ENCODE measurements around the gene PADI2. TPM values are rescaled to one million over a fixed set of nuclear protein-coding genes. Genes with fewer than 3 reads are reported as not detected.

PADI2 gene
- total and polyA plus RNA-seq, 4 donors: 0.25 to 2.4 (median 0.96) TPM

DNA sequence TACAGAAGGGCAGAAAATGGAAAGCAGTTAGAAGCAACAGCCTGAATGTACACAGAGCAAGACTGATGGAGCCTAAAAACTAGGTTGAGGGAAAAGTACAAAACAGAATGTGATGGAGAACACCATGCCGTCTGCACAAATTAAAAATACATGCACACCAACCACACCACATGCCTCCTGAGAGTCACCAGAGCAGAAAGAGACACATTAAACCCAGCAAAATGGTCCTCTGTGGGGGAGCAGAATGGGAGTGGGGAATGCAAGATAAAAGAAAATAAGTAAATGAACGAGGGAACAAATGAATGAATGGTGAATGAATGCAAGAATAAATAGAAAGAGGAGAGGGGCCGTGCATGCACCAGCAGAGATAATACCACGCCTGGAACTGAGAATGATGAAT is 24.1 kb downstream of the PADI2 start:
- no peak for TF ChIP-seq YY1 (IDR thresholded peaks at IDR 0.05)
- DNase-seq (ENCODE audit: low spot score): no peak
- 44% methylated on average over 4 of the region's 4 CpGs for WGBS
- Histone ChIP-seq H3K4me3 (ENCODE audit: low read depth in 1 of 3, low read length in 3 of 3) (no peak overlapping the region), H3K9ac (ENCODE audit: low read depth in 1 of 2, low read length in 2 of 2) (no peak overlapping the region), H3K9me3 (ENCODE audit: control insufficient read depth in 4 of 4, low read length in 3 of 4) (peaks cover 0 to 1% (median 0%) of the 10 kb centered on the region in 4 donors), H3K36me3 (ENCODE audit: control insufficient read depth in 4 of 4, insufficient read depth in 3 of 4, low read depth in 1 of 4, low read length in 3 of 4) (no peaks in the 10 kb centered on the region), H3K27ac (ENCODE audit: low read depth in 1 of 2, low read length in 2 of 2) (no peak overlapping the region), H3K27me3 (ENCODE audit: control insufficient read depth in 4 of 4, insufficient read depth in 4 of 4, low read length in 3 of 4) (no peaks in the 10 kb centered on the region), H3K4me1 (ENCODE audit: control insufficient read depth in 4 of 4, insufficient read depth in 4 of 4, low read length in 3 of 4) (peaks cover 0 to 2% (median under 1%) of the 10 kb centered on the region in 4 donors)

DNA sequence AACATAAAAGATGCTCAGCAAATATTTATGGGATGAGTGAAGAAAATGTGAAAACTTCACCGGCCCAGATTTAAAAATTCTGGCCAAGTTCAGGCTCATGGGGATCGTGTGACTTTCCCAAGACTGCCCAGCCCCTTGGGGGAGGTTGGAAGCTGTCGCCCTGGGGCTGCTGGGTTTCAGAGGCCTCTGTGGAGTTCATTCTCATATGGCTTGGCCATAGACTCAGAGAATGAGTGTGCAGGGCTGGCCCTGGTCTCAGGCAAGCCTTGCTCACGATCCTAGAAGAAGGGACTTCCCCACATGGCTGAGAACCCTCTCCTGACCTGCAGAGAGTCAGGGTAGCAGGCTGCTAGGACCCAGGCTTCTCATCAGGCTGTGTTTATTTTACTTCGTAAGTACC is 24.6 kb downstream of the PADI2 start:
- Histone ChIP-seq H3K36me3 (ENCODE audit: control insufficient read depth in 4 of 4, insufficient read depth in 3 of 4, low read depth in 1 of 4, low read length in 3 of 4) (no peaks in the 10 kb centered on the region), H3K4me1 (ENCODE audit: control insufficient read depth in 4 of 4, insufficient read depth in 4 of 4, low read length in 3 of 4) (peaks cover 0 to 2% (median under 1%) of the 10 kb centered on the region in 4 donors), H3K27me3 (ENCODE audit: control insufficient read depth in 4 of 4, insufficient read depth in 4 of 4, low read length in 3 of 4) (no peaks in the 10 kb centered on the region), H3K27ac (ENCODE audit: low read depth in 1 of 2, low read length in 2 of 2) (no peak overlapping the region), H3K9me3 (ENCODE audit: control insufficient read depth in 4 of 4, low read length in 3 of 4) (peaks cover 0 to 1% (median 0%) of the 10 kb centered on the region in 4 donors), H3K9ac (ENCODE audit: low read depth in 1 of 2, low read length in 2 of 2) (no peak overlapping the region), H3K4me3 (ENCODE audit: low read depth in 1 of 3, low read length in 3 of 3) (no peak overlapping the region)
- TF ChIP-seq, protein P1, sequence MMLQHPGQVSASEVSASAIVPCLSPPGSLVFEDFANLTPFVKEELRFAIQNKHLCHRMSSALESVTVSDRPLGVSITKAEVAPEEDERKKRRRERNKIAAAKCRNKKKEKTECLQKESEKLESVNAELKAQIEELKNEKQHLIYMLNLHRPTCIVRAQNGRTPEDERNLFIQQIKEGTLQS (IDR thresholded peaks at IDR 0.05): no peak
- TF ChIP-seq TAF1 (conservative IDR thresholded peaks at IDR 0.05) (no peak), HNF4A (conservative IDR thresholded peaks at IDR 0.05) (no peak), JUND (IDR thresholded peaks at IDR 0.05) (no peak), SP1 (IDR thresholded peaks at IDR 0.05) (no peak), GABPA (IDR thresholded peaks at IDR 0.05 in 1 of 2, conservative IDR thresholded peaks at IDR 0.05 in 1 of 2) (no peak), FOXA2 (IDR thresholded peaks at IDR 0.05) (no peak), RXRA (IDR thresholded peaks at IDR 0.05) (no peak), FOXA1 (IDR thresholded peaks at IDR 0.05) (no peak), HNF4G (IDR thresholded peaks at IDR 0.05) (no peak), YY1 (IDR thresholded peaks at IDR 0.05) (no peak), RAD21 (IDR thresholded peaks at IDR 0.05) (no peak), EGR1 (IDR thresholded peaks at IDR 0.05; ENCODE audit: low read depth in 2 of 2) (no peak), NR2F2 (IDR thresholded peaks at IDR 0.05) (no peak)
- TF ChIP-seq, protein P2, sequence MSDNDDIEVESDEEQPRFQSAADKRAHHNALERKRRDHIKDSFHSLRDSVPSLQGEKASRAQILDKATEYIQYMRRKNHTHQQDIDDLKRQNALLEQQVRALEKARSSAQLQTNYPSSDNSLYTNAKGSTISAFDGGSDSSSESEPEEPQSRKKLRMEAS (IDR thresholded peaks at IDR 0.05): no peak
- TF ChIP-seq, protein P3, sequence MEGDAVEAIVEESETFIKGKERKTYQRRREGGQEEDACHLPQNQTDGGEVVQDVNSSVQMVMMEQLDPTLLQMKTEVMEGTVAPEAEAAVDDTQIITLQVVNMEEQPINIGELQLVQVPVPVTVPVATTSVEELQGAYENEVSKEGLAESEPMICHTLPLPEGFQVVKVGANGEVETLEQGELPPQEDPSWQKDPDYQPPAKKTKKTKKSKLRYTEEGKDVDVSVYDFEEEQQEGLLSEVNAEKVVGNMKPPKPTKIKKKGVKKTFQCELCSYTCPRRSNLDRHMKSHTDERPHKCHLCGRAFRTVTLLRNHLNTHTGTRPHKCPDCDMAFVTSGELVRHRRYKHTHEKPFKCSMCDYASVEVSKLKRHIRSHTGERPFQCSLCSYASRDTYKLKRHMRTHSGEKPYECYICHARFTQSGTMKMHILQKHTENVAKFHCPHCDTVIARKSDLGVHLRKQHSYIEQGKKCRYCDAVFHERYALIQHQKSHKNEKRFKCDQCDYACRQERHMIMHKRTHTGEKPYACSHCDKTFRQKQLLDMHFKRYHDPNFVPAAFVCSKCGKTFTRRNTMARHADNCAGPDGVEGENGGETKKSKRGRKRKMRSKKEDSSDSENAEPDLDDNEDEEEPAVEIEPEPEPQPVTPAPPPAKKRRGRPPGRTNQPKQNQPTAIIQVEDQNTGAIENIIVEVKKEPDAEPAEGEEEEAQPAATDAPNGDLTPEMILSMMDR (IDR thresholded peaks at IDR 0.05; ENCODE audit: low read depth, low read length, missing input control): no peak
- TF ChIP-seq, protein P4, sequence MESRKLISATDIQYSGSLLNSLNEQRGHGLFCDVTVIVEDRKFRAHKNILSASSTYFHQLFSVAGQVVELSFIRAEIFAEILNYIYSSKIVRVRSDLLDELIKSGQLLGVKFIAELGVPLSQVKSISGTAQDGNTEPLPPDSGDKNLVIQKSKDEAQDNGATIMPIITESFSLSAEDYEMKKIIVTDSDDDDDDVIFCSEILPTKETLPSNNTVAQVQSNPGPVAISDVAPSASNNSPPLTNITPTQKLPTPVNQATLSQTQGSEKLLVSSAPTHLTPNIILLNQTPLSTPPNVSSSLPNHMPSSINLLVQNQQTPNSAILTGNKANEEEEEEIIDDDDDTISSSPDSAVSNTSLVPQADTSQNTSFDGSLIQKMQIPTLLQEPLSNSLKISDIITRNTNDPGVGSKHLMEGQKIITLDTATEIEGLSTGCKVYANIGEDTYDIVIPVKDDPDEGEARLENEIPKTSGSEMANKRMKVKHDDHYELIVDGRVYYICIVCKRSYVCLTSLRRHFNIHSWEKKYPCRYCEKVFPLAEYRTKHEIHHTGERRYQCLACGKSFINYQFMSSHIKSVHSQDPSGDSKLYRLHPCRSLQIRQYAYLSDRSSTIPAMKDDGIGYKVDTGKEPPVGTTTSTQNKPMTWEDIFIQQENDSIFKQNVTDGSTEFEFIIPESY (IDR thresholded peaks at IDR 0.05): no peak
- TF ChIP-seq, protein P5, sequence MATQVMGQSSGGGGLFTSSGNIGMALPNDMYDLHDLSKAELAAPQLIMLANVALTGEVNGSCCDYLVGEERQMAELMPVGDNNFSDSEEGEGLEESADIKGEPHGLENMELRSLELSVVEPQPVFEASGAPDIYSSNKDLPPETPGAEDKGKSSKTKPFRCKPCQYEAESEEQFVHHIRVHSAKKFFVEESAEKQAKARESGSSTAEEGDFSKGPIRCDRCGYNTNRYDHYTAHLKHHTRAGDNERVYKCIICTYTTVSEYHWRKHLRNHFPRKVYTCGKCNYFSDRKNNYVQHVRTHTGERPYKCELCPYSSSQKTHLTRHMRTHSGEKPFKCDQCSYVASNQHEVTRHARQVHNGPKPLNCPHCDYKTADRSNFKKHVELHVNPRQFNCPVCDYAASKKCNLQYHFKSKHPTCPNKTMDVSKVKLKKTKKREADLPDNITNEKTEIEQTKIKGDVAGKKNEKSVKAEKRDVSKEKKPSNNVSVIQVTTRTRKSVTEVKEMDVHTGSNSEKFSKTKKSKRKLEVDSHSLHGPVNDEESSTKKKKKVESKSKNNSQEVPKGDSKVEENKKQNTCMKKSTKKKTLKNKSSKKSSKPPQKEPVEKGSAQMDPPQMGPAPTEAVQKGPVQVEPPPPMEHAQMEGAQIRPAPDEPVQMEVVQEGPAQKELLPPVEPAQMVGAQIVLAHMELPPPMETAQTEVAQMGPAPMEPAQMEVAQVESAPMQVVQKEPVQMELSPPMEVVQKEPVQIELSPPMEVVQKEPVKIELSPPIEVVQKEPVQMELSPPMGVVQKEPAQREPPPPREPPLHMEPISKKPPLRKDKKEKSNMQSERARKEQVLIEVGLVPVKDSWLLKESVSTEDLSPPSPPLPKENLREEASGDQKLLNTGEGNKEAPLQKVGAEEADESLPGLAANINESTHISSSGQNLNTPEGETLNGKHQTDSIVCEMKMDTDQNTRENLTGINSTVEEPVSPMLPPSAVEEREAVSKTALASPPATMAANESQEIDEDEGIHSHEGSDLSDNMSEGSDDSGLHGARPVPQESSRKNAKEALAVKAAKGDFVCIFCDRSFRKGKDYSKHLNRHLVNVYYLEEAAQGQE (IDR thresholded peaks at IDR 0.05): no peak
- DNase-seq (ENCODE audit: low spot score): no peak
- 76% methylated on average over 5 of the region's 5 CpGs for WGBS

All from liver (tissue), 9 donors.